Loucy (cell line): ENCODE data around the gene PNMA8C.

Experiments
- CTCF ChIP-seq: fragments of 200-600 bp; sonication (generic); conservative IDR thresholded peaks from 2 replicates; pipeline ENCODE4 v1.5.1; 2014; ENCODE audit warnings: mild to moderate bottlenecking, antibody characterized with exemption, low read length
- EZH2phosphoT487 ChIP-seq: fragments of 200-600 bp; IDR thresholded peaks from 2 replicates; pipeline ENCODE4 v1.6.1; 2018; ENCODE audit warnings: antibody characterized with exemption, mild to moderate bottlenecking, moderate library complexity, borderline replicate concordance

- no peak for TF ChIP-seq CTCF
- TF ChIP-seq EZH2phosphoT487: no peak
These were observed 19.5 kb downstream of the PNMA8C start for GRCh38 chr19:46409191-46409590.
